Effector memory CD8-positive, alpha-beta T cell (primary cell): Measurements from ENCODE around the gene CCDC197.

Experiments used
- ATAC-seq: fragments of 150-1000 bp; cut with Tn5 transposase; replicated peaks from 2 replicates; pipeline ENCODE4 v1.10.0; 2021; ENCODE audit warnings: mild to moderate bottlenecking, moderate library complexity
- DNase-seq, 3 experiments: peaks; one replicate each; pipeline ENCODE4 v3.0.0; 2021
- H3K27ac Mint-ChIP-seq, 2 donors: one replicate each; pipeline ENCODE4 v1.8.0; 2022; ENCODE audit warnings: mild to moderate bottlenecking in 2 of 2, mixed read lengths in 2 of 2, moderate library complexity in 2 of 2
- H3K27me3 Mint-ChIP-seq, 2 donors: one replicate each; pipeline ENCODE4 v1.8.0; 2022; ENCODE audit warnings: mixed read lengths in 2 of 2
- H3K36me3 Mint-ChIP-seq: one replicate; pipeline ENCODE4 v1.8.0; 2022; ENCODE audit warnings: mild to moderate bottlenecking, moderate library complexity, mixed read lengths; ENCODE audit not compliant: insufficient read depth
- H3K4me1 Mint-ChIP-seq, 2 donors: one replicate each; pipeline ENCODE4 v1.8.0; 2022; ENCODE audit warnings: low read depth in 2 of 2, mixed read lengths in 2 of 2
- H3K4me3 Mint-ChIP-seq, 2 donors: one replicate each; pipeline ENCODE4 v1.8.0; 2022; ENCODE audit warnings: mild to moderate bottlenecking in 2 of 2, mixed read lengths in 2 of 2, moderate library complexity in 2 of 2
- H3K9me3 Mint-ChIP-seq, 2 donors: one replicate each; pipeline ENCODE4 v1.8.0; 2022; ENCODE audit warnings: mixed read lengths in 2 of 2
- total RNA-seq, 9 experiments: gene quantifications; one replicate each; lab custom pipeline; 2026; lab: John Stamatoyannopoulos, UW

Gene CCDC197
- 0 to 0.39 (median 0.11) reads per million in 9 experiments for total RNA-seq

DNA sequence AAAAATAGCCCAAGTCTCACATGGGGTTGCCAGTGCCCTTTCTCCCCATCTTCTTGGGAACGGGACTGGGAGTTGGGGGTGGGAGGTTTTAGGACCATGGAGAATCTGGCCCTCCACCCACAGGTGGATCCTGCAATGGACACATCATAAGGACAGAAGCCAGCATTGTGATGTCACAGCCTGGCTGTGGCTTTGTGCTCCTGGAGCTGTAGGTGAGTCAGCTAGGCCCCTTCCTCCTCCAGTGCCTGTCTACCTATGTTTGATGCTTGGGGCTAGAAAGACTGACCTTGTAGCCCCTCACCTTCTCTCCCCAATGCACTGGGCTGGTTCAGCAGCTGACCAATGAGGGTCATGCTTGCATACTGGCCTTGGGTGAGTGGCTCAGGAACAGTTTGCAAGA is at the start of gene CCDC197:
TSS of gene CCDC197 (plus strand) at position 220 of the 400 bp plus-strand sequence. CDS start 831 bp downstream, outside the sequence.
- Mint-ChIP-seq H3K36me3 (peaks cover 3% of the 10 kb centered on the region), H3K27me3 (peaks cover 0 to 19% of the 10 kb centered on the region in 2 donors), H3K27ac (peak within 1 kb of the TSS in 1 of 2 donors; percentile 32), H3K9me3 (no peaks in the 10 kb centered on the region), H3K4me1 (peaks cover 6 to 8% of the 10 kb centered on the region in 2 donors), H3K4me3 (no peak within 1 kb of the TSS)
- ATAC-seq (no peak), DNase-seq (no peak)

- no peak overlapping the region for H3K27ac Mint-ChIP-seq
- no peak overlapping the region for H3K4me3 Mint-ChIP-seq
- ATAC-seq (no peak), DNase-seq (no peak)
- H3K36me3 Mint-ChIP-seq, result peaks cover 10% of the 10 kb centered on the region
- H3K27me3 Mint-ChIP-seq, result no peaks in the 10 kb centered on the region
- peaks cover 13 to 20% of the 10 kb centered on the region in 2 donors for H3K4me1 Mint-ChIP-seq
- no peaks in the 10 kb centered on the region for H3K9me3 Mint-ChIP-seq
Measured at GRCh38 chr14:93949511-93950075, 47.5 kb upstream of the CCDC197 start.

GRCh38 chr14:93950948-93951634 is 46.0 kb upstream of the CCDC197 start:
- Mint-ChIP-seq H3K4me3 (no peak overlapping the region), H3K9me3 (no peaks in the 10 kb centered on the region), H3K4me1 (peaks cover 28 to 35% of the 10 kb centered on the region in 2 donors), H3K27ac (no peak overlapping the region), H3K27me3 (no peaks in the 10 kb centered on the region), H3K36me3 (peaks cover 16% of the 10 kb centered on the region)
- no peak for ATAC-seq
- no peak for DNase-seq

GRCh38 chr14:93951635-93952540 is 45.2 kb upstream of the CCDC197 start:
- H3K4me3 Mint-ChIP-seq, result no peak overlapping the region
- H3K27ac Mint-ChIP-seq, result no peak overlapping the region
- DNase-seq (no peak), ATAC-seq (no peak)
- peaks cover 35 to 42% of the 10 kb centered on the region in 2 donors for H3K4me1 Mint-ChIP-seq
- H3K9me3 Mint-ChIP-seq, result no peaks in the 10 kb centered on the region
- H3K27me3 Mint-ChIP-seq, result no peaks in the 10 kb centered on the region
- H3K36me3 Mint-ChIP-seq, result peaks cover 15% of the 10 kb centered on the region

GRCh38 chr14:93952829-93953228 is 44.3 kb upstream of the CCDC197 start:
- no peak for ATAC-seq
- Mint-ChIP-seq H3K4me1 (peaks cover 45 to 49% of the 10 kb centered on the region in 2 donors), H3K27ac (peak overlapping the region; percentile 68 to 100)

GRCh38 chr14:93953263-93953662 is 43.8 kb upstream of the CCDC197 start:
- H3K36me3 Mint-ChIP-seq, result peaks cover 14% of the 10 kb centered on the region
- H3K4me1 Mint-ChIP-seq, result peaks cover 47 to 49% of the 10 kb centered on the region in 2 donors
- ATAC-seq, result no peak
- no peak for DNase-seq
- no peaks in the 10 kb centered on the region for H3K27me3 Mint-ChIP-seq
- peak overlapping the region; percentile 97 to 100 for H3K27ac Mint-ChIP-seq
- H3K9me3 Mint-ChIP-seq, result no peaks in the 10 kb centered on the region
- peak overlapping the region; percentile 92 to 95 for H3K4me3 Mint-ChIP-seq

More at GRCh38 chr14:93952829-93953228, 44.3 kb upstream of the CCDC197 start:
- no peaks in the 10 kb centered on the region for H3K9me3 Mint-ChIP-seq
- H3K27me3 Mint-ChIP-seq, result no peaks in the 10 kb centered on the region
- H3K4me3 Mint-ChIP-seq, result peak overlapping the region in 1 of 2 donors; percentile 95
- H3K36me3 Mint-ChIP-seq, result peaks cover 11% of the 10 kb centered on the region
- DNase-seq, result no peak

- Mint-ChIP-seq H3K4me1 (peaks cover 54 to 56% of the 10 kb centered on the region in 2 donors), H3K27me3 (no peaks in the 10 kb centered on the region), H3K27ac (peak overlapping the region; percentile 97 to 100), H3K9me3 (no peaks in the 10 kb centered on the region), H3K36me3 (peaks cover 20% of the 10 kb centered on the region), H3K4me3 (peak overlapping the region; percentile 92 to 95)
- no peak for DNase-seq
- no peak for ATAC-seq
Measured at GRCh38 chr14:93953739-93954515, 43.2 kb upstream of the CCDC197 start.

DNA sequence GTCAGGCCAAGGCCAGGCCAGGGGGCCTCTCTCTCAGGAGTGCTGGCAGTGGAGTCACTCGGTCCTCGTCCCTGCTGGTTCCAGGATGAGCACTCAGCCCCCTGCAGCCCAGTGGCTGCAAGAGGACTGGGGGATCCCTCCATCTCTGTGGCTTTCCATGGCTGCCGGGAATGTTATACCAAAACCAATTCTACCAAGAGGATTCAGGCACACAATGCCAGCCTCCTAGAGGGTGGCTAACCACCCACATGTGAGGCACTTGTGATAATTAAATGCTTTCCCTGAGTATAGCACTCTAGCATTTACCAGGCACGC is 42.6 kb upstream of the CCDC197 start:
- Mint-ChIP-seq H3K9me3 (no peaks in the 10 kb centered on the region), H3K27ac (peak overlapping the region; percentile 97 to 100), H3K27me3 (no peaks in the 10 kb centered on the region), H3K4me1 (peaks cover 59 to 61% of the 10 kb centered on the region in 2 donors), H3K36me3 (peaks cover 26% of the 10 kb centered on the region), H3K4me3 (peak overlapping the region; percentile 92 to 95)
- ATAC-seq, result no peak
- DNase-seq, result no peak

GRCh38 chr14:93954900-93955849 is 41.9 kb upstream of the CCDC197 start:
- H3K9me3 Mint-ChIP-seq, result no peaks in the 10 kb centered on the region
- peak overlapping the region; percentile 92 to 95 for H3K4me3 Mint-ChIP-seq
- peaks cover 27% of the 10 kb centered on the region for H3K36me3 Mint-ChIP-seq
- H3K27ac Mint-ChIP-seq, result peak overlapping the region; percentile 97 to 100
- DNase-seq, result peak; percentile 51 to 65 (median 59)
- no peaks in the 10 kb centered on the region for H3K27me3 Mint-ChIP-seq
- peak; percentile 58 for ATAC-seq
- peaks cover 66 to 68% of the 10 kb centered on the region in 2 donors for H3K4me1 Mint-ChIP-seq

- peak overlapping the region; percentile 97 to 100 for H3K27ac Mint-ChIP-seq
- peaks cover 72 to 74% of the 10 kb centered on the region in 2 donors for H3K4me1 Mint-ChIP-seq
- H3K36me3 Mint-ChIP-seq, result peaks cover 27% of the 10 kb centered on the region
- DNase-seq (no peak), ATAC-seq (no peak)
- no peaks in the 10 kb centered on the region for H3K9me3 Mint-ChIP-seq
- H3K27me3 Mint-ChIP-seq, result no peaks in the 10 kb centered on the region
- H3K4me3 Mint-ChIP-seq, result peak overlapping the region; percentile 92 to 95
Measured at GRCh38 chr14:93955850-93956481, 41.1 kb upstream of the CCDC197 start.

GRCh38 chr14:93956514-93957332 is 40.4 kb upstream of the CCDC197 start:
- no peak for ATAC-seq
- Mint-ChIP-seq H3K36me3 (peaks cover 28% of the 10 kb centered on the region), H3K4me3 (peak overlapping the region; percentile 92 to 95), H3K27ac (peak overlapping the region; percentile 97 to 100), H3K9me3 (no peaks in the 10 kb centered on the region), H3K4me1 (peaks cover 79 to 81% of the 10 kb centered on the region in 2 donors), H3K27me3 (no peaks in the 10 kb centered on the region)
- no peak for DNase-seq
